Activated effector memory CD4-positive, alpha-beta T cell treated with Interleukin-2 at 50 U/mL for 16 hours (primary cell): ENCODE measurements around the gene AXL.
"Not testable (repeated sequence)": the region's sequence is repeated elsewhere in the genome, so short reads cannot be mapped to it uniquely, and the experiment has no call there.

ENCODE experiments used
- DNase-seq: peaks from one replicate; pipeline ENCODE4 v3.0.0-alpha.2; 2020

The AXL gene

GRCh38 chr19:41206926-41207750 lies 11.9 kb upstream of the AXL start:
- DNase-seq, result no peak

- DNase-seq, result no peak
Observed at GRCh38 chr19:41214161-41214560, 4.9 kb upstream of the AXL start.

GRCh38 chr19:41217741-41218140 lies 1.3 kb upstream of the AXL start:
- no peak for DNase-seq

GRCh38 chr19:41218249-41218614 lies 791 bp upstream of the AXL start:
- no peak for DNase-seq

GRCh38 chr19:41219924-41220567 lies 1.0 kb downstream of the AXL start:
- no peak for DNase-seq

- no peak for DNase-seq
Observed at GRCh38 chr19:41220811-41221210, 1.8 kb downstream of the AXL start.

GRCh38 chr19:41221514-41222205 lies 2.6 kb downstream of the AXL start:
- DNase-seq, result no peak

- DNase-seq, result no peak
Observed at GRCh38 chr19:41222240-41222639, 3.2 kb downstream of the AXL start.

- DNase-seq, result no peak
Observed at GRCh38 chr19:41223431-41224234, 4.6 kb downstream of the AXL start.

GRCh38 chr19:41224632-41225031 lies 5.6 kb downstream of the AXL start:
- DNase-seq, result no peak

GRCh38 chr19:41225238-41226052 lies 6.4 kb downstream of the AXL start:
- no peak for DNase-seq

- peak; percentile 18 for DNase-seq
Observed at GRCh38 chr19:41226053-41226873, 7.2 kb downstream of the AXL start.

GRCh38 chr19:41226874-41227390 lies 7.9 kb downstream of the AXL start:
- no peak for DNase-seq

- no peak for DNase-seq
Observed at GRCh38 chr19:41228486-41228885, 9.5 kb downstream of the AXL start.

GRCh38 chr19:41229338-41229737 lies 10.3 kb downstream of the AXL start:
- not testable (repeated sequence) for DNase-seq

- DNase-seq, result no peak
Observed at GRCh38 chr19:41230067-41230857, 11.2 kb downstream of the AXL start.

GRCh38 chr19:41232686-41233085 lies 13.7 kb downstream of the AXL start:
- no peak for DNase-seq

- no peak for DNase-seq
Observed at GRCh38 chr19:41233748-41234240, 14.8 kb downstream of the AXL start.

GRCh38 chr19:41234512-41235168 lies 15.6 kb downstream of the AXL start:
- no peak for DNase-seq
